ENCODE results near the gene CETN3.

Gene CETN3

DNA sequence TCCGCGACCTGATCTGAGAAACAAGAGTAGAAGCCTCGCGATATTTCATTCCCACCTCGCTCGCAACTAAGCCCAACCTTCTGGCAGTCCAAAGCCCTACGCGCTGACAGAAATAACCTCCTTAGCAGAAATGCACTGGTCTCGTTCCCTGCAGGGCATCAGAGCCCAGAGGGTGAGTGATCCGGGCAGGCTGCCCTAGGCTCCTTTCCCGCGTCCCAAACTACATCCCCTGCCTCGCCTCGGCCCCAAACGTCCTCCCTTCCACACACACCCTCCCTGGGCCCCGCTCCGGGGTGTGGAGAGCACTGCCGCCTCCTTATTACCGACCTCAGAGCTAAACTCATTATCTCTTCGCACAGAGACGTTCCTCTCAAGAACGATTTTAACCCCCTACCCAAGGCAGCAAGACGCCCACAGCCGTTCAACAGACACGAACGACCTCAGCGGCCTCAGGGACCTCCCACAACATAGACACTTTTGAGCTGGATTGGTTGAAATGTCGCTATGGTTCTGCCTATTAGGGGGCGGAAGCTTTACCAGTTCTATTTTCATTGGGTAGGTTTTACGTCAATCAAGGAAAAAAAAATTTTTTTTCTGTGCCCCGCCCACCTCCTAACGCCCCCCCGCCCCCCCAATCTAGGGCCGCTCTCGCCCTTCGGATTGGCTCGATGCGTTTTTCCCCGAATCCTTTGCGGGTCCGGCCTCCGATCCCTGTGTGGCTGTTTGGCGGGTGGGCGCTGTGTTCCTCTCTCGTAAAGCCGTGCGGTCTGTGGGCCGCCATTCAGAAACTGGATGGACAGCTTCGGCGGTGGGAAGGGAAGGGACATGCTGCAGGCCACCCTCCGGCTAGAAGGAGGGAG, at the start of gene CETN3:
TSS of gene CETN3 (minus strand) at position 439 of the 860 bp plus-strand sequence. CDS start at position 344, 95 bp downstream.
- peak; percentile 96 for DNase-seq

DNA sequence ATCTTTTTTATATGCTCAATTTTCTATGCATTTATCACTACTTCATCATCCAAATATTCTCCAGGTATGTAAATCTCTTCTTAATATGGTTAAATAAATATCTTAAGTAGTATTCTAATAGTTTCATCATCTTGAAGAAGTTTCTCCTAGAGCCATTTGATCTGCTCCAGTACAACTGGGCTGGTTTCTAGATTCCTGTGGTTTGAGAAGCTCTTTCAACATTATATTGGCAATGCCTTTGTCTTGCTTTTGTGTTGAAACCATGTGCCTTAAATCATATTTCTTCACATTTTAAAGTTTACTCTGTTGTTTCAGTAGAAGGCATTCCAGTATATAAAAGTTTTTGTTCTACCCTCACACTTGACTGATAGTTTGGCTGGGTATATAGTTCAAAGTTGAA, 37.4 kb upstream of the CETN3 start:
- DNase-seq: no peak

- DNase-seq: no peak
These were observed 31.1 kb upstream of the CETN3 start for GRCh38 chr5:90440644-90441043.

DNA sequence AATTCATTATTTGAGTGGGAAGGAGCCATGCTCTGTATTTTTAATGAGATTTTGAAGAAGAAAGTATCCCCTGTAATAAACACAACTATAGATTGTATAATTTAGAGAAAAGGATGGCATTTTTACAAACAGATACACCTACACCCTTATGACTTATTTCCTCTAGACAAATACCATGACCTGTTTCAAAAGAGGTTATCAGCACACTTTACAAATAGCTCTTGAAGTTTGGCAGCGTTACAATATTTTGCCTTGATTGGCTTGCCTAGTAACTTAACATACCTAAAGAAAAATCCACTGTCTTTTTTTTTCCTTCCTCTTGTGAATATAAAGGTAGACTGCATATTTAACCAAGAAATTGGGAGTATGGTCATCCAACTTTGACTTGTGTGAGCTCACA, 28.5 kb upstream of the CETN3 start:
- DNase-seq: no peak

DNA sequence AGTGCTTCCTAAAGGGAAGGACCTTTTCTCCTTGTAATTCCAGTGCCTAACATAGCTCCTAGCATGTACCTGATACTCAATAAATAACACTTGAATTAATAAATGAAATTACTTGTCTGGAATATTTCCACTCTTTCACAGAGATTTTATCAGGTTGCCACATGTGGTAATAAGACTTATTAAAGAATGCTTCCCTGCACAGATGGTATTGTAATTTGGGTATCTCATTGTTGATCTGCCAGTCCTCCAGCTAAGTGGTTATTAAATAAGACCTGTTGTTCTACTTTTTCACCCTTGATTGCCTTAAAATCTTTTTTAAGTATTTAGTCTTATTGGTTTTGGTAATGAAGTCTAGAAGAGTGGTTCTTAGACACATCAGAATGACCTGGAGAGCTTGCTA, 28.1 kb upstream of the CETN3 start:
- no peak for DNase-seq

DNA sequence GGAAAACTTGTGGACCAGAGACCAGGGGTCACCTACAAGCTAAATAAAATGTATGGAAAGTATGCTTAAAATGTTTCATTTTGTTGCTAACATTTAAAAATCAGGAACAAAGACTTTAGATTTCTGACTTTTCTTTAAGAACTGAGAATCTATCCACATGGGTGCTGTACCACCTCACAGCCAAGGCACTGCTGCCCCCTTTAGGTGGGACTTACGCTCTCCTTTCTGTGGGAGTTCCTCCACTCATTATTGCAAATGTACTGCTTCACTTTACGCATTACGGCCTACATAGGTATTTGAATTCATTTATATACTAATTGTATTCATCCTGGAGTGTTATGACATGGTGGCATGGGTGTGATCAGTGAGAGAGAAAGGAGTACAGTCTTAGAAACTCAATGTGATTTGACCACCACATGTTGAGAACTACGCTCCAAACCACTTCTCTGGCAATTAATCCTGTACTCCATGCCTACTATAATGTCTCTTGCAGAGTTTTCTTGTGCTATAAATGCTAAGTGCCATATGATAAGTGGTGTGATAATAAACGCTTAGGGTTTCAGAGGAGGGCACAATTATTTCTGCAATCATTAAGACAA, 24.7 kb upstream of the CETN3 start:
- peak; percentile 13 for DNase-seq

DNA sequence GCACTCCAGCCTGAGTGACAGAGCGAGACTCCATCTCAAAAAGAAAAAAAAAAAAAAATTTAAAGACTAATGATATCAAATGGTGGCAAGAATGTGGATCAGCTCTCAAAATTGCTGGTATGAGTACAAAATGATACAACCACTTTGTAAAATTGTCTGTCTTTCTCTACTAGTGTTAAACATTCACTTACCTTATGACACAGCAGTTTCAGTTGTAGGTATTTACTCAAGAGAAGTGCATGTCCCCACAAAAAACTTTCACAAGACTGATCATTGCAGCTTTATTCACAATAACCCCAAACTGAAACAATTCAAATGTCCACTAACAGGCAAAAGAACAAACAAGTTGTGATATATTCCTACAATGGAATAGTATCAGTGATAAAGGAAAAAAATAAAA, 14.7 kb upstream of the CETN3 start:
- no peak for DNase-seq

- no peak for DNase-seq
These were observed 11.6 kb upstream of the CETN3 start for GRCh38 chr5:90421136-90421535.

DNA sequence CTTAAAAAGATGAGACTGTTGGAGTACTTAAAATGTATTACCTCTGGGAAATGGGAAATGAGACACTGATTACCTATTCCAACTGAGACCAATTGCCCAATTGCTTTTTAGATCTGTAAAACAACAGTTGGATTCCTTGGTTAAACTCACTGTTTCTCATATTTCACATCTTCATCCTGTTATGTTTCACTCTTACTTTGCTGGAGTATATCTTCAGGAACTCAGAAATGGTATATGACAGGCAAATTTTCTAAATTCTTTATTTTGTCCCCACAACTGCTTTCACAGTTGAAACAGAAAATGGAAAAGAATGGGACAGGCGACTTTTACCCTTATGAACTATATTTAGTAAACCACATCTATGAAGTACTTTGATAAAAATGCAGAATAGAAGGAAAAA, 8.7 kb upstream of the CETN3 start:
- no peak for DNase-seq

DNA sequence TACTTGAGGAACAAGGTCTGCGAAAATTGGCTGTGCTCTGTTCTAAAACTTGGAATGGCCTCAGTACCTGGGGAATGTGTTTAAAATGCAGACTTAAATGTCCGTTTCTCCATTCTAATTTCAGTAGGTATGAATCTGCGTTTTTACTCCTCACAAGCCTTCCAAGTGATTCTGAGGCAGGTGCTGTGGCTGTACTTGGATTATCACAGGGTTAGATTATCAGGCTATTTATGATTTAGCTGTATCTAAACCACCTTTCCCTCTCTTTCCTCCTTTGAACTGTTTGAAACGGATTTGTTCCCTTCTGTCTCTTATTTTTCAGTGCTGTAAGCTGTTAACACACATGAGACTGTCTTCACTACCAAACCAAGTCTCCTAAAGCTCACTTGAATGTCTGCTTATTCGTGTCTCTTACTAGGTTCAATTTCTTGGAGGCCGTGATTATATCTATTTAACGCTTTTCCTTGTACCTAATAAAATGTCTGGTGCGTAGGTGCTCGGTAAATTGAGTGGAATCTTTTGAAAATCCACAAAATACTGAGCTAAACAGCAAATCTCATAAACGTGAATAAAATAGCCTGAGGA, 714 bp upstream of the CETN3 start:
- DNase-seq: no peak

GRCh38 chr5:90408571-90409317, 812 bp downstream of the CETN3 start:
- DNase-seq: no peak

DNA sequence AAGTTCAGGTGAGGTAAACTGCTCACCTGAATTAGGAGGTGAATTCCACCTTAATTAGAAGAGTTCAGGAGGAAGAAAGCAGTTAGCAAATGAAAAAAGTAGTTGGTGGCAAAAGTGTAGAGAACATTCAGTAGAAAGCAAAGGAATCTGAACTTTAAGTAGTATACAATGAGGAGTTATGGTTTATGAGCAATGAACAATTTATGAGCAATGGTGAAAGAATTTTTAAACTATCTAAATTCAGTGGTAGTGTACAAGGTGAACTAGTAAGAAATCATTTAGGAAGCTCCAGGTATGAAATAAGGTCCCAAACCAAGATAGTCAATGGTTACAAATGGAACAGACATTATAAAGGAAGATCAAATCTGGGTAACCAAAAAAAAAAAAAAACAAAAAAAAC, 3.1 kb downstream of the CETN3 start:
- DNase-seq: no peak

DNA sequence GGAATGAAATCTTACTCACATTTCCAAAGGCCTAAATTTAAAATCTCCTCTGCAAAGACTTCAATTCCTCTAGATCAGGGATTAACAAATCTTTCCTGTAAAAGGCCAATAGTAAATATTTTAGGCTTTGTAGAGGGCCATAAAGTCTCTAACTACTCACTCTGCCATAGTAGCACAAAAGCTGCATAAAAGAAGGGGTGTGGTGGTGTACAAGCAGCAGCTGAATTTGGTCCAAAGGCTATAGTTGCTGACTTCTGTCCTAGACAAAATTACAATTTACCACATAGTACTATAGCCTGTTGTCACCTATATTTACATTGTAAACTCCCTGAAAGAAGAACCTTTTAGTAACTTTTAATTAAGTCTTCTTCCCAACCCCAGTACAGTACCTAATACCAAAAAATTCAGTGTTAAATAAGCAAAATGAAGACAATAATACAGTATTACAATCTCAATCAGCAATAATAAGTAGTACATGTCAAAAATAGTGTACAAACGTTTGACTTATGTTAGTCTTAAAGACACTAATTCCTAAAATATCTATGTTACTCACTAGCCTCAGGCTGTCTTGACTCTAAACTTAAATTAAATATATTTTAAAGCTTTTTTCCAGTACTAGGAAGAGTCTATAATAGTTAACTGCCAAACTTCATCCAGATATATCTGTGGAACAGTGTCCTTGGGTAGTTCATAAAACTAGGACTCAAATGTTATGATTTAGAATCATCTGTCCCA, 6.9 kb downstream of the CETN3 start:
- no peak for DNase-seq

DNA sequence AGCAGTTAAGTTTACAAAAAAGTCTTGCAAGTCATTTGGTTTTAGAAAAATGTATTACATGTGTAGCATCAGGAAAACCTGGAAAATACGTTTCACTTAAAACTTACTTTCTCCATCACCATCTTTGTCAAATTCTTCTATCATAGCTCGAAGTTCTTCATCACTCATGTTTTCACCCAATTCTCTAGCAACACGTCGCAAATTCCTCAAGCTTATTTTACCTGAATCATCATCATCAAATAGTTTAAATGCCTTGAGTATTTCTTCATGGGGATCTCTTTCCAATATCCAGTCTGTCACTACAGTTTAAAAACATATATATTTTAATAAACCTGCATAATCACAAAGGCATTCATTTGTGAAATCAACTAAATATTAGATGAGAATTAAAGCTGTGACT, 10.3 kb downstream of the CETN3 start:
- DNase-seq: no peak

DNA sequence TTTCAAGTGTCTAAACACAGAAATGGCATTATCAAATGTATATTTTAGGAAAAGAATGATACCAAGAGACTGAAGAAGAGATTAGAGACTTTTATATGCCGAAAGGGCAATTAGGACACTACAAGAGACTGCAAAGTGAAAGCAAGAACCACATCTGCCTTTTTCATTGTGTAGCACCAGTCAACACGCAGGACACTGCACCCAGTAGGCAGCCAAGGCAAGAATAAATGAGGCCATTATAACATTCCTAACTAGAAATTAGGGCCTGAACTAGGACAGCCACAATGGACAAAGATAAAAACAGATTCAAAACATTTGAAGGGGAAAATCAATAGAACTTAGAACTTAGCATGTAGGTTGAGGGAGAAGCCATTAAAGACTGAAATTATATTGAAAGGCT, 10.8 kb downstream of the CETN3 start:
- DNase-seq: no peak

DNA sequence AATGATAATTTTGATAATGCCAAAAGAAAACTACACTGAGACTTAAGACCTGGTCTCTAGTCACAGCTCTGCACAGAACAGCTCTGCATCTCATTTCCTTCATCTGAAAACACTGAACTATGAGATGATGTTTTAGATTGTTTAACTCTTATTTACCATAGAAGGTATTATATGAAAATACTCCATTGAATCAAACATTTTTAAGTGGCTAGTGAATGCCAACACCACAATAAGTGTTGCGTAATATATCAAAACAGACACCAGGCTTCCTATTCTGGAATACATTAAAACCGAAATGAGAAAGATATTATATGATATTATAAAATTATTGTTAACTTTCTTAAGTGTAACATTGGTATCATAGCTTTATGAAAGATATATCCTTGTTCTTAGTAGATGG, 14.6 kb downstream of the CETN3 start:
- DNase-seq: no peak

- no peak for DNase-seq
These were observed 18.6 kb downstream of the CETN3 start for GRCh38 chr5:90390928-90391327.

GRCh38 chr5:90390326-90390725, 19.2 kb downstream of the CETN3 start:
- no peak for DNase-seq

DNA sequence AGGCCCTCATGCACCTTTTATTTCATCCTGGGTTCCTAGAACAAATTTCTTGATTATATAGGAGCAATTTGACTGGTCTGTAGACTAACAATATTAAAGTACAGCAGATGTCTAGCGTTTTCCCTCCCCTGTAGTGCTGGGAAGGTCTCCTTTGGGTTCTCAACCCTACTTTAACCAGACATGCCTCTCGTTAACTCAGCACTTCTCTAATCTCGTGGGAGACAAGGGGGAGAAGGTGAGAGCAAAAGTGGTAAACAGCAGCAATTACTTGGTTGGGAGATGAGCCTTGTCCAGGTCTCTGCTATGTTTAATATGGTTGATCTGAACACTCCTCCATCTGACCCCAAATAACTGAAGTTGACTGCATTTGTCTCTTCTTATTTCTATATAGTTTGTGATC, 22.0 kb downstream of the CETN3 start:
- no peak for DNase-seq

DNA sequence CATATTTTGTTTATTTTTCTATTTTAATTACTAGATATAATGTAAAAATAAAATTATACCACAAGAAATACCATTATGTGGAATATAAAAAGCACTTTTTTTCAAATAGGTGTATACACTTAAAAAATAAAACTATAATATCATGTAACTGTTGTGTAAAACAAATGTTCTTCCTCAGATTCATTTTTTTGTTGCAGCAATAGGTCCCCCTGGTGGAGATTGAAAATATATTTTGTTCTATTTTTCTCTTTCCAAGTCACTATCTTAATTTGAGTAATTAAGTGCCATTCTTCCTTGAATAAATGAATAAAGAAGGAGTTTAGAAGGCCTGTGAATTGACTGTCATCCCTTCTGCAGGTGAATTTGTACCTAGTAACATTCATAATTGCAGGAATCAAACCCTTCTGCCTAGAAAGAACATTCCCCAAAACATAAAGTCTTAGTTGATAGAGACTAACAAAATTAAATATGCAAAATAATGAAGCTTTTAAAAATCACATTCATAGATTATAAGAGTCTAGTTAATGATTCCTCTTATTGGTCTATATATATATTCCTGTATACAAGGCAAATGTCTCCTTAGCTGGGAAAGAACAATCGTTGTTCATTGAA, 23.4 kb downstream of the CETN3 start:
- peak; percentile 23 for DNase-seq

GRCh38 chr5:90384389-90384788, 25.2 kb downstream of the CETN3 start:
- no peak for DNase-seq

DNA sequence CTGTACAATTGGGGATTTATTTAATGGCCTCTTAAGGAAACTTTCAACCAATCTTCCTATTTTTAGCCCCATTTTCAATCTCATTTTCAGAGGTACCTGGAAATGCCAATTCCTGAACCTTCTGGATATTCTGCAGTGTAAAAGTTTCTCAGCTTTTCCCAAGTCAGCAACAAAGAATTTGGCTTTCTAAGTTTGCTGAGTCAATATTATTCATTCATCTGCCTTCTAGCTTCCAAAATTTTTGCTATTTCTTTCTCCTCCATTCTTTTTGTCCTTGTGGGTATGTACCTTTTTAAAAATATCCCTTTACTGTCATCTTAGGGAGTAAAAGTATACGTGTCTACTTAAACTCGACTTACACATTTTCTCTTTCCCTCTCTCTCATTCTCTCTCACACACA, 25.7 kb downstream of the CETN3 start:
- DNase-seq: no peak
